Caco-2 (cell line): ENCODE data around the gene ACTN1. TPM values are rescaled to one million over a fixed set of nuclear protein-coding genes. Genes with fewer than 3 reads are reported as not detected.

ENCODE experiments used
- BruUV-seq: library from RNA; stranded (reverse); fragments of 400-500 nt; replicated peaks from 2 replicates; lab custom pipeline; 2021; lab: Mats Ljungman, UMichigan
- CTCF ChIA-PET: fragments of 300-600 bp; sonication (Branson Sonifier 250); formaldehyde crosslinking; loops from one replicate; lab custom pipeline; 2022; ENCODE audit warnings: antibody characterized with exemption; lab: Charles Lee
- POLR2A ChIA-PET: fragments of 300-600 bp; sonication (Branson Sonifier 250); formaldehyde crosslinking; loops from one replicate; lab custom pipeline; 2022; ENCODE audit warnings: antibody characterized with exemption; lab: Charles Lee
- DNase-seq, 2 experiments: peaks; one replicate each; pipeline versions ENCODE4 v3.0.0 to v3.0.0-alpha.2; 2020 to 2022
- H3K27me3 ChIP-seq: replicated peaks from 2 replicates; pipeline ENCODE4 v1.6.0; 2011; ENCODE audit warnings: low read length; ENCODE audit not compliant: control insufficient read depth, insufficient read depth
- H3K36me3 ChIP-seq: 2 replicates; pipeline ENCODE4 v1.5.1; 2011; ENCODE audit warnings: low read length; ENCODE audit not compliant: control insufficient read depth, insufficient read depth
- H3K4me1 ChIP-seq: fragments of 250-450 bp; sonication (Bioruptor Pico); 2 replicates; pipeline ENCODE4 v1.5.1; 2020; ENCODE audit warnings: mild to moderate bottlenecking
- H3K4me3 ChIP-seq: 2 replicates; pipeline ENCODE4 v1.5.1; 2011; ENCODE audit warnings: low read depth, mild to moderate bottlenecking, control low read depth, low read length
- H3K9me3 ChIP-seq: fragments of 250-450 bp; sonication (Bioruptor Pico); 2 replicates; pipeline ENCODE4 v1.5.1; 2020; ENCODE audit warnings: mild to moderate bottlenecking, moderate library complexity
- H3K27ac Mint-ChIP-seq: one replicate; pipeline ENCODE4 v1.8.0; 2022; ENCODE audit warnings: mixed read lengths; ENCODE audit not compliant: unreplicated experiment
- H3K27me3 Mint-ChIP-seq: one replicate; pipeline ENCODE4 v1.8.0; 2022; ENCODE audit warnings: mixed read lengths; ENCODE audit not compliant: insufficient read depth, unreplicated experiment
- H3K36me3 Mint-ChIP-seq: one replicate; pipeline ENCODE4 v1.8.0; 2022; ENCODE audit warnings: mild to moderate bottlenecking, mixed read lengths; ENCODE audit not compliant: insufficient read depth, unreplicated experiment
- H3K4me1 Mint-ChIP-seq: one replicate; pipeline ENCODE4 v1.8.0; 2022; ENCODE audit warnings: low read depth, mixed read lengths; ENCODE audit not compliant: unreplicated experiment
- H3K4me3 Mint-ChIP-seq: one replicate; pipeline ENCODE4 v1.8.0; 2022; ENCODE audit warnings: mild to moderate bottlenecking, moderate library complexity, mixed read lengths; ENCODE audit not compliant: unreplicated experiment
- H3K9me3 Mint-ChIP-seq: one replicate; pipeline ENCODE4 v1.8.0; 2022; ENCODE audit warnings: mixed read lengths; ENCODE audit not compliant: unreplicated experiment
- CTCF ChIP-seq, 2 experiments: fragments of 200-600 bp in 1 of 2; IDR thresholded peaks; 1 replicate in 1 of 2; 2 replicates in 1 of 2; pipeline versions ENCODE4 v1.5.1 to v1.8.0; 2011 to 2022; ENCODE audit warnings: antibody characterized with exemption in 1 of 2, control low read depth in 1 of 2, inconsistent platforms in 1 of 2, low read depth in 1 of 2, low read length in 1 of 2, mild to moderate bottlenecking in 1 of 2, moderate library complexity in 1 of 2; ENCODE audit not compliant: insufficient read depth in 1 of 2, severe bottlenecking in 1 of 2, unreplicated experiment in 1 of 2
- intact Hi-C: fragments of 100-400 bp; cut with micrococcal nuclease; formaldehyde crosslinking; loops from one replicate; pipeline ENCODE4 v1.10.0; 2022; ENCODE audit not compliant: unreplicated experiment
- total RNA-seq: library from RNA; stranded (reverse); gene quantifications from 2 replicates; pipeline ENCODE4 v1.2.3, GENCODE V29; 2022

ACTN1 gene
- total RNA-seq, 1 experiment from 2014 or later = 170 TPM

- intact Hi-C loops = no loop called here
- ChIA-PET CTCF (no interaction called here), POLR2A (no interaction called here)
- BruUV-seq = no TSS peak
- no peak overlapping the region for H3K4me3 ChIP-seq
- TF ChIP-seq CTCF (IDR thresholded peaks at IDR 0.05; ENCODE audit: insufficient read depth in 1 of 2, low read depth in 1 of 2, low read length in 1 of 2, severe bottlenecking in 1 of 2, unreplicated experiment in 1 of 2) = no peak
- H3K4me1 ChIP-seq = no peaks in the 10 kb centered on the region
- Mint-ChIP-seq H3K4me1 (no peaks in the 10 kb centered on the region), H3K27ac (peak overlapping the region; percentile 26), H3K36me3 (peaks cover 68% of the 10 kb centered on the region), H3K4me3 (no peak overlapping the region), H3K27me3 (no peaks in the 10 kb centered on the region), H3K9me3 (no peaks in the 10 kb centered on the region)
- no peak for DNase-seq
- no peaks in the 10 kb centered on the region for H3K27me3 ChIP-seq
- H3K9me3 ChIP-seq = no peaks in the 10 kb centered on the region
- peaks cover 3% of the 10 kb centered on the region for H3K36me3 ChIP-seq
Measured at GRCh38 chr14:68898248-68899032, 80.7 kb downstream of the ACTN1 start.

GRCh38 chr14:68897559-68898155 is 81.4 kb downstream of the ACTN1 start:
- CTCF ChIA-PET = no interaction called here
- Histone ChIP-seq H3K4me1 (no peaks in the 10 kb centered on the region), H3K36me3 (peaks cover 3% of the 10 kb centered on the region)

GRCh38 chr14:68896132-68896531 is 83.0 kb downstream of the ACTN1 start:
- no peaks in the 10 kb centered on the region for H3K27me3 Mint-ChIP-seq
- DNase-seq = no peak
- Histone ChIP-seq H3K9me3 (no peaks in the 10 kb centered on the region), H3K4me1 (no peaks in the 10 kb centered on the region), H3K36me3 (peaks cover 6% of the 10 kb centered on the region; the same call in 1 of the 2 replicates), H3K4me3 (no peak overlapping the region), H3K27me3 (no peaks in the 10 kb centered on the region)
- CTCF ChIA-PET = no interaction called here
- no peak overlapping the region for H3K4me3 Mint-ChIP-seq
- BruUV-seq = no TSS peak
- no peaks in the 10 kb centered on the region for H3K4me1 Mint-ChIP-seq
- peaks cover 59% of the 10 kb centered on the region for H3K36me3 Mint-ChIP-seq
- no peak overlapping the region for H3K27ac Mint-ChIP-seq
- POLR2A ChIA-PET = no interaction called here
- no peaks in the 10 kb centered on the region for H3K9me3 Mint-ChIP-seq
- peak; percentile 33 to 41 for TF ChIP-seq CTCF (IDR thresholded peaks at IDR 0.05; ENCODE audit: insufficient read depth in 1 of 2, low read depth in 1 of 2, low read length in 1 of 2, severe bottlenecking in 1 of 2, unreplicated experiment in 1 of 2)
- intact Hi-C loops = no loop called here

More at GRCh38 chr14:68897559-68898155, 81.4 kb downstream of the ACTN1 start:
- no TSS peak for BruUV-seq
- POLR2A ChIA-PET = no interaction called here
- DNase-seq = no peak
- intact Hi-C loops = no loop called here
- H3K4me1 Mint-ChIP-seq = no peaks in the 10 kb centered on the region
- peaks cover 60% of the 10 kb centered on the region for H3K36me3 Mint-ChIP-seq
- H3K4me3 Mint-ChIP-seq = no peak overlapping the region
- no peaks in the 10 kb centered on the region for H3K27me3 ChIP-seq
- H3K27me3 Mint-ChIP-seq = no peaks in the 10 kb centered on the region
- H3K4me3 ChIP-seq = no peak overlapping the region
- no peaks in the 10 kb centered on the region for H3K9me3 Mint-ChIP-seq
- H3K27ac Mint-ChIP-seq = peak overlapping the region; percentile 26
- no peaks in the 10 kb centered on the region for H3K9me3 ChIP-seq
- TF ChIP-seq CTCF (IDR thresholded peaks at IDR 0.05; ENCODE audit: insufficient read depth in 1 of 2, low read depth in 1 of 2, low read length in 1 of 2, severe bottlenecking in 1 of 2, unreplicated experiment in 1 of 2) = no peak
